A549 (cell line): Measurements from ENCODE around the gene NPW.

Experiments used
- BHLHE40 ChIP-seq: IDR thresholded peaks from 2 replicates; pipeline ENCODE4 v1.6.1; 2012; ENCODE audit warnings: low read depth, low read length, inconsistent platforms
- CTCF ChIP-seq: fragments of >200 bp; sonication (Bioruptor Twin); formaldehyde crosslinking; IDR thresholded peaks from 3 replicates; pipeline ENCODE4 v1.5.1; 2016

DNA sequence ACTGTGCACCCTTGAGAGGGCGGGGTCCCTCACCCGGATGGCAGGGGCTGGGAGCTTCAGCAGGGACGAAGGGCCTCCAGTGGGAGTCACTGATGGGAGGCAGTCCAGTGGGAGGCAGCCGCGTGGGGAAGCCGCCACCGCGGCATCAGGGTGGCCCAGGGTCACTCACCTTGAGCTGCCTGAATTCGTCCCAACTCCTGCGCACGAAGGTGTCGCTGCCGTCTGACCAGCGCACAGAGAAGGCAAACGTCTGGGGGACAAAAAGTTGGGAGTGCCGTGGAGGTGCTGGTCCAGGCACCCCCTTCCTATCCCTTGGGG, 38.9 kb upstream of the NPW start:
- TF ChIP-seq BHLHE40 (no peak), CTCF (no peak)
